GM06990 (cell line): ENCODE data around the gene TBC1D22A.

Experiments
- DNase-seq: peaks from one replicate; pipeline ENCODE4 v3.0.0-alpha.2; 2011; ENCODE audit not compliant: insufficient read length; ENCODE audit errors: extremely low read depth
- H3K27me3 ChIP-seq: replicated peaks from 2 replicates; pipeline ENCODE4 v1.6.0; 2011; ENCODE audit warnings: low read length; ENCODE audit not compliant: control insufficient read depth, insufficient read depth
- H3K36me3 ChIP-seq: 2 replicates; pipeline ENCODE4 v1.5.1; 2011; ENCODE audit warnings: low read length; ENCODE audit not compliant: control insufficient read depth, insufficient read depth
- H3K4me3 ChIP-seq: replicated peaks from 2 replicates; pipeline ENCODE4 v1.5.1; 2011; ENCODE audit warnings: low read depth, mild to moderate bottlenecking, control low read depth, low read length
- TF ChIP-seq, protein P1 (sequence below): IDR thresholded peaks from 2 replicates; pipeline ENCODE4 v1.5.1; 2011; ENCODE audit warnings: low read length, control low read depth, mild to moderate bottlenecking, inconsistent platforms; ENCODE audit not compliant: insufficient read depth, poor library complexity, severe bottlenecking

The TBC1D22A gene

DNA sequence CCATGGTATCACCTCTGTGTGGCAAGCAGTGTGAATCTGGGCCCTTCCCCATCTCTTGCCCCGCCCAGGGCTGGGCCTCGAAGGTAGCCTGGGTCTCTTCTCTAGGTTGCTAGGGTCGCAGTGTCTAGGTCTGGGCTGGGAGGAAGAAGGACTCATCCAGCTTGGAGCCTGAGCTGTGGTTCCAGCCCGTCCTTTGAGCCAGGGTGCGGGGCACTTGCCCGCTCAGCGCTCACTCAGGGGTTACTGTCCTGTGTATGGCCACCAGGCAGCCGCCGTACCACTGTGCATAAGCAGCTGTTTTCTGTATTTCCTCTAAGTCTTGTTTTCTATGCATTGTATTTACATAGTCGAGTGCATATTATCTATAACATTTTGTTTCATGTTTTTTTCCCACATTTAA lies 160.9 kb downstream of the TBC1D22A start:
- no peak for DNase-seq
- Histone ChIP-seq H3K4me3 (no peak overlapping the region), H3K36me3 (peaks cover 2% of the 10 kb centered on the region), H3K27me3 (no peaks in the 10 kb centered on the region)
- TF ChIP-seq, protein P1, sequence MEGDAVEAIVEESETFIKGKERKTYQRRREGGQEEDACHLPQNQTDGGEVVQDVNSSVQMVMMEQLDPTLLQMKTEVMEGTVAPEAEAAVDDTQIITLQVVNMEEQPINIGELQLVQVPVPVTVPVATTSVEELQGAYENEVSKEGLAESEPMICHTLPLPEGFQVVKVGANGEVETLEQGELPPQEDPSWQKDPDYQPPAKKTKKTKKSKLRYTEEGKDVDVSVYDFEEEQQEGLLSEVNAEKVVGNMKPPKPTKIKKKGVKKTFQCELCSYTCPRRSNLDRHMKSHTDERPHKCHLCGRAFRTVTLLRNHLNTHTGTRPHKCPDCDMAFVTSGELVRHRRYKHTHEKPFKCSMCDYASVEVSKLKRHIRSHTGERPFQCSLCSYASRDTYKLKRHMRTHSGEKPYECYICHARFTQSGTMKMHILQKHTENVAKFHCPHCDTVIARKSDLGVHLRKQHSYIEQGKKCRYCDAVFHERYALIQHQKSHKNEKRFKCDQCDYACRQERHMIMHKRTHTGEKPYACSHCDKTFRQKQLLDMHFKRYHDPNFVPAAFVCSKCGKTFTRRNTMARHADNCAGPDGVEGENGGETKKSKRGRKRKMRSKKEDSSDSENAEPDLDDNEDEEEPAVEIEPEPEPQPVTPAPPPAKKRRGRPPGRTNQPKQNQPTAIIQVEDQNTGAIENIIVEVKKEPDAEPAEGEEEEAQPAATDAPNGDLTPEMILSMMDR, result no peak

DNA sequence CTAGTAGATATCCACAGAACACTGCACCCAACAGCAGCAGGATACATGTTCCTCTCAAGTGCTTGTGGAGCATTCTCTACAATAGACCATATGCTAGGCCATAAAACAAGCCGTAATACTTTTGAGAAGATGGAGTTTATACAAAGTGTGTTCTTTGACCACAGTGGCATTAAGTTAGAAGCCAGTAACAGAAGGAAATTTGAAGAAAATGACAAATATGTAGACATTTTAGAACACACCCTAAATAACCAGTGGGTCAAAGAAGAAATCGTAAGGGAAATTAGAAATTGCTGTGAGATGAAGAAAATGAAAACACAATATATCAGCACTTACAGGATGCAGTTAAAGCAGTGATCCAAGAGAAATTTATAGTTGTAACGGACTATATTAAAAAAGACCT lies 163.4 kb downstream of the TBC1D22A start:
- no peak for DNase-seq
- peaks cover 4% of the 10 kb centered on the region for H3K36me3 ChIP-seq
- H3K4me3 ChIP-seq, result no peak overlapping the region
- TF ChIP-seq, protein P1, result no peak
- no peaks in the 10 kb centered on the region for H3K27me3 ChIP-seq

DNA sequence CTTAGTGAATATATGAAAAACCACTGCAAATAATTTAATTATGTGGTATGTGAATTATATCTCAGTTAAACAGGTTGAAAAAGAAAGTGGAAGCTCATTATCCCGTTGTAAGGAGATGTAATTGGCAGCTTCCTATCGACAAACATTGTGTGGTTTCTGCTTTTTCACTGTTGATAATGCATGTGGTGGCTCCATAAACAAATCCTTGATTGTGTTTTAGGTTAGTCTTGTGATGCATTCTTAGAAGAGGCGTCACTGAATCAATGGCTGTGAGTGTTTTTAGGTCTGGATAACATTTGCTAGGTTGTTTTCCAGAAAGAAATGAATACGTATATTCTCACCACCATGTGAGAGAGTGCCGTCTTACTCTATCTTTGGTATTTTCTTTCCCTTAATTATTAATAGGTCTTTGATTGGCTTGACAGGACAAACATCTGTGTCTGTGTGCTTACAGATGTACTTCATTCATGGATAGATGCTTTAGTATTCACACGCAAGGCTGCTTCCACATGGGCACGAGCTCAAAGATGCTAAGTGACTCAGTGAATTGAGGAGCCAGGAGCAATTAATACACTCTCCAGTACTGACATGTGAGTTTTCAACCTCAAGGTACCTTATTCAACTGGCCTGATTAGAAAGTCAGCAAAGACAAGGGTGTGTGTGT lies 166.7 kb downstream of the TBC1D22A start:
- H3K4me3 ChIP-seq, result no peak overlapping the region
- TF ChIP-seq, protein P1, result no peak
- DNase-seq, result no peak
- H3K36me3 ChIP-seq, result peaks cover 4% of the 10 kb centered on the region
- no peaks in the 10 kb centered on the region for H3K27me3 ChIP-seq

DNA sequence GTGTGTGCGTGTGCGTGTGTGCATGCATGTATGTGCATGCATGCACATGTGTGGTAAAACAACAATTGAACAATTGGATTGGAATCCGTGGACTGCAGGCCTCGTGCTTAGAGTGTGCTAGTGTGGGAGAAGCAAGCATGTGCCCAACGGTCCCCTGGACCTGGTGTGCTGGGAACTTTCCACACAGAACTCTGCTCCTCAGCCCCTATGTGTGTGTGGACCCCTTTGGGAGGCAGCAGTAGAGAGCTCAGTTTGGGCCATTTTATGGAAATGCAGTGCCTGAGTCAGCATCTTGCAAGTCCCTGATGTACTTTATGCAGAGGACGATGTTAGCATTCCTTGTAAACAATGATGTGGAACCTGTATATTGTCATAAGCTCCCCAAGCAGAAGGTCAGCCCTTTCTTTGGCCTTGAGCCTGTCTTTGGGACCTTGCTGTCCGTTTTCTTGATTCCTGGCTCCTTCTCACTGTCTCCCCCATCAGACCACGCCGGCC lies 167.3 kb downstream of the TBC1D22A start:
- Histone ChIP-seq H3K27me3 (no peaks in the 10 kb centered on the region), H3K36me3 (peaks cover 4% of the 10 kb centered on the region), H3K4me3 (no peak overlapping the region)
- TF ChIP-seq, protein P1, result no peak
- no peak for DNase-seq

DNA sequence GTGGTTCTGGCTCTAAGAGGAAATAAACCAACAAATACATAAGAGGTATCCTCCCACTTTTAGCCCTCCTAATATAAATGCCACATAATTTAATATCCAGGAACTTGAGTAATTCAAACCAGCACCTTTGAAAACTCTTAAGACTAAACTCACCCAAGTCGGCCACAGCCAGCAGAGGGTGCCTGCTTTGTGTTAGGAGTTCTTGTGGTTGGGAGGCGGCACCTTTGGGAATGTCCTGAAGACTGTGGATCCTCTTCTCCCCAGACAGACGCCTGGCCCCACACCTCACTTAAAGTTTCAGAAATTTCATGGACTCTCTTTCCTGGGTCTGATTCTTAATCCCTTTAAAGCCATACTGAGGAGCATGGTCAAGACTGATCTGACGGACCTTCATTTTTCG lies 169.0 kb downstream of the TBC1D22A start:
- peaks cover 4% of the 10 kb centered on the region for H3K36me3 ChIP-seq
- TF ChIP-seq, protein P1, result no peak
- H3K27me3 ChIP-seq, result no peaks in the 10 kb centered on the region
- DNase-seq, result no peak
- no peak overlapping the region for H3K4me3 ChIP-seq
